Activated gamma-delta T cell treated with Interleukin-2 at 50 U/mL for 16 hours (primary cell): ENCODE data around the gene FIBCD1.
"Not testable (repeated sequence)": the region's sequence is repeated elsewhere in the genome, so short reads cannot be mapped to it uniquely, and the experiment has no call there.

Source experiments
- DNase-seq: peaks from one replicate; pipeline ENCODE4 v3.0.0-alpha.2; 2020

The FIBCD1 gene

GRCh38 chr9:130972957-130973685 lies 34.1 kb upstream of the FIBCD1 start:
- DNase-seq: no peak

GRCh38 chr9:130972277-130972956 lies 33.4 kb upstream of the FIBCD1 start:
- DNase-seq: no peak

- no peak for DNase-seq
Observed at GRCh38 chr9:130971294-130971849, 32.3 kb upstream of the FIBCD1 start.

DNA sequence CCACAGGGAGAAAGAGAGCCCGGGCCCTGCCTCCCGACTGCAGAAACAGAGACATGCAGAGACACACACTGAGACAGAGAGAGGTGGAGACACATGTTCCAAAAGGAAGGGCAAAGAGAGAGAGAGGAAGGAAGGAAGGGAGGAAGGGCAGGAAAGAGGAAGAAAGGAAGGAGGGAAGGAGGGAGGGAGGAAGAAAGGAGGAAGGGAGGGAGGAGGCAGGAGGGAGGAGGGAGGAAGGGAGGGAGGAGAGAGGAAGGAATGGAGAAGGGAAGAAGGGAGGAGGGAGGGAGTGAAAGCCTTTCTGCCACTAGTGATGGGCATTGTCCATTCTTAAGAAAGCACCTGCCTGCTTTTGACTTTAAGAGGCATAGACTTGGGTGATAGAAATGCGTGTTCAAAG lies 31.8 kb upstream of the FIBCD1 start:
- DNase-seq: no peak

DNA sequence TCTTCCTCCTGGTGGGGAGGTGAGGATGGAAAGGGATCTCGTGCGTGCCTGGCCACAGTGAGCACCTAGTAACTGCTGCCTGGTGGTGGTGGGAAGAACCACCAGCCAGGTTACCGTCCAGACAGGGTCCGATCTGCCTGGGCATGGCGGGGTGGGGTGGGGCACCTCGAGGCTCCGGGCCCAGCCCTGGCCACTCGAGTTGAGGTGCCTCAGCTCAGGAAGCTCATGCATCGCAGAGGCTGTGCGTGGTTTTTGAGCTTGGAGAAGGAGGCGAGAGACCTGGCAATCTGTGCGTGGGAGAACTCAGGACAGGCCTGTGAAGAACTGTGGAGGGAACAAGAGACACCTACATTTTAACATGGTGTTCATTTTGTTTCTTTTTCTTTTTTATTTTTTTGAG lies 31.0 kb upstream of the FIBCD1 start:
- no peak for DNase-seq

DNA sequence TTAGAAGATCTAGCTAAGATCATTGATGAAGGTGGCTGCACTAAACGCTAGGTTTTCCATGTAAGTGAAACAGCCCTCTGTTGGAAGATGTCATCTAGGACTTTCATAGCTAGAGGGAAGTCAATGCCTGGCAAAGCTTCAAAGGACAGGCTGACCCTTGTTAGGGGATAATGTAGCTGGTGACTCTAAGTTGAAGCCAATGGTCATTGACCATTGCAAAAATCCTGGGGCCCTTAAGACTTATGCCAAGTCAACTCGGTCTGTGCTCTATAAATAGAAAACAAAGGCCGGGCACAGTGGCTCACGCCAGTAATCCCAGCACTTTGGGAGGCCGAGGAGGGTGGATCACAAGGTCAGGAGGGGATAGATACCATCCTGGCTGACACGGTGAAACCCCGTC lies 26.6 kb upstream of the FIBCD1 start:
- DNase-seq: no peak

- DNase-seq: no peak
Observed at GRCh38 chr9:130963916-130964315, 24.9 kb upstream of the FIBCD1 start.

- DNase-seq: no peak
Observed at GRCh38 chr9:130963337-130963908, 24.4 kb upstream of the FIBCD1 start.

GRCh38 chr9:130962418-130963316 lies 23.6 kb upstream of the FIBCD1 start:
- no peak for DNase-seq

GRCh38 chr9:130961511-130962300 lies 22.7 kb upstream of the FIBCD1 start:
- DNase-seq: no peak

GRCh38 chr9:130960522-130961378 lies 21.7 kb upstream of the FIBCD1 start:
- DNase-seq: no peak

GRCh38 chr9:130959809-130960334 lies 20.8 kb upstream of the FIBCD1 start:
- no peak for DNase-seq

DNA sequence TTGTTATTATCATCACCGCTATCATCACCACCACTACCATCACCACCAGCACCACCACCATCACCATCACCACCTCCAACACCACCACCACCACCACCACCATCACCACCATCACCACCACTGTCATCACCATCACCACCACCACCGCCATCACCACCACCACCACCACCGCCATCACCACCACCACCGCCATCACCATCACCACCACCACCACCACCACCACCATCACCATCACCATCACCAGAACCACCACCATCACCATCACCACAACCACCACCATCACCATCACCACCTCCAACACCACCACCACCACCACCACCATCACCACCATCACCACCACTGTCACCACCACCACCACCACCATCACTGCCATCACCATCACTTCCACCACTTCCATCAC lies 19.5 kb upstream of the FIBCD1 start:
- DNase-seq: not testable (repeated sequence)

DNA sequence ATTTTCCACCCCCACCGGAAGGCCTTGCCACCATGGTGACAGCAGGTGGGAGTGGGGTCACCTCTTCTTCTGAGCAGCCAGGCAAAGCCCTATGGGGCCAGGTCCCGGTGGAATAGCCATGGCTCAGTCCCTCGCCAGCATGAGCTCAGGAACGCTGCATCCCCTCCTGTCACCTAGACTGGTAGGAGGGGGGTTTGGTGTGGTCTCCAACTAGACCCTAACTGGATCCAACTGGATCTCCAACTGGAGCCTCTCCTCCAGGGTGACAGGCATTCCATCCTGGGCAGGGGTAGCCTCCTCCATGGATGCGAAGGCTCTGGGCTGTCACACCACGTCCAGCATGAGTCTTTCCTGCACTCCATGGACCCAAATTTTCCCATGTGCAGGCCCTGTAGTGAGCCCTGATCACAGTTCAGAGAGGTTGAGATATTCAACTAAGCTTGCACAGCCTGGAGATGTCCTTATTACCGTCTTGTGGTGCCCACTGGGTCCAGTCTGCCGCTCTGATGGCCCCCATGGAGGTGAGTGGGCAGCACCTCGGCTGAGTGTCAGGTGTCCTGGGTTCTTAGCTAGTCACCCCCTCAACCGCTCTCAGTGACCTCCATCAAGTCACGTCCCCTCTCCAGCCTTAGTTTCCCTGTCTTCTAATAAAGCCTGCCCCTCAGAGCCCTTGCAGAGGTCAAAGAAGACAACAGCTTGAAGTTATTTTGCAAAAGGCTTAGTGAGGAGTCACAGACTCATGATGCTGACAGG lies 18.6 kb upstream of the FIBCD1 start:
- DNase-seq: no peak

DNA sequence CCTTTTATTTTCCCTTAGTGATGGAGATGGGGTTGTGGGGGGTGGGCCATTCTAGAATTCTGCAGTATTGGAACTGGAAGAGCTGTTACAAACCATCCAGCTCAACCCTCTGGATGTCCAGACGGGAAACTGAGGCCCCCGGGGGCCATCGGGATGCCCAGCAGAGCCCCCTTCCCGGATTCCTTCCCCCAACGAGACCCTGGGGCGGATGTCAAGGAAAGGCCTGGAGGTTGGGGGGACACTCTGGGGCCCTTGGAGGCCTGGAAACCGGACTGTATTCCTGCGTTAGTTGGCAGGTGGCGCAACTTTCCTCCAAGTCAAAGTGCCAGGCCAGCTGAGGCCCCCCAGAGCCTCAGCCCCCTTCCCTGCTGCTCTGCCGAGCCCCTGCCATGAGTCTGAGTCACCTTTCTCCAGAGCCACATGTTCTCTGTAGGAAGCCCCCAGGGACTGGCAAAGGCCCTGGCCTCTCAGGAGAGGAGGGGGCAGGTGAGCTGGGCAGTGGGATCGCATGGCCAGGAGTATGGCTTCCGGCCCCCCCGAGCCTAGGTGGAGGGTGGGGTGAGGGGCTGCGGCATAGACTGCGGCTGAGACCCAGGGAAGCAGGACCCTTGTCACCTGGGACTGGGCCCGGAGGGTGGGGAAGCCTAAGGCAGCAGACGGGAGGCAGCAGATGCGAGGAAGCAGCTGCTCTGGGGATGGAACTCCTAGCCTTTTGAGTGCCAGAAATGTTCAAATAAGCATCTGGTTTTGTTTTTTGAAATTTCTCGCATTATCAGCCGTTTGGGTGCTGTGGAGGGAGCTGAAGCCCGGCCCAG lies 17.8 kb upstream of the FIBCD1 start:
- DNase-seq: no peak

GRCh38 chr9:130955947-130956621 lies 17.0 kb upstream of the FIBCD1 start:
- DNase-seq: no peak

GRCh38 chr9:130954925-130955324 lies 15.9 kb upstream of the FIBCD1 start:
- DNase-seq: not testable (repeated sequence)

GRCh38 chr9:130954317-130954716 lies 15.3 kb upstream of the FIBCD1 start:
- DNase-seq: no peak
